ENCODE measurements around the gene ZNF672. TPM values are rescaled to one million over a fixed set of nuclear protein-coding genes. Genes with fewer than 3 reads are reported as not detected.

ZNF672 gene
- total and polyA plus RNA-seq, 2 of the 13 experiments (the other 11 are each of a cell fraction or from before 2014, with no cell fraction given) = 17.2 to 22.9 TPM

GRCh38 chr1:248843687-248844086 is 5.7 kb downstream of the ZNF672 start:
- Histone ChIP-seq H3K4me2 (ENCODE audit: low read depth, low read length) (no peak overlapping the region), H3K27ac (ENCODE audit: extremely low read length, insufficient read depth, low read length) (no peak overlapping the region), H3K27me3 (ENCODE audit: control insufficient read depth in 1 of 2, insufficient read depth in 2 of 2, low read length in 2 of 2) (no peaks in the 10 kb centered on the region), H3K9ac (ENCODE audit: insufficient read depth, low read depth, low read length) (no peak overlapping the region), H3K4me3 (replicated peaks in 1 of 3; ENCODE audit: insufficient read depth in 1 of 3, low read depth in 2 of 3, low read length in 3 of 3) (no peak overlapping the region), H2AFZ (ENCODE audit: low read length) (no peak overlapping the region), H4K20me1 (ENCODE audit: insufficient read depth, low read length) (0 out of 2 replicates have a peak, but pooled peaks cover 2% of the 10 kb centered on the region), H3K4me1 (ENCODE audit: insufficient read depth, low read length) (peaks cover 34% of the 10 kb centered on the region), H3K79me2 (ENCODE audit: insufficient read depth, low read length) (peaks cover 30% of the 10 kb centered on the region), H3K9me3 (ENCODE audit: low read length) (no peaks in the 10 kb centered on the region), H3K36me3 (replicated peaks in 1 of 2; ENCODE audit: control insufficient read depth in 1 of 2, insufficient read depth in 2 of 2, low read length in 2 of 2) (peaks cover 17 to 39% of the 10 kb centered on the region in 2 experiments)
- intact Hi-C loops (cut with micrococcal nuclease; ENCODE audit: unreplicated experiment) = no loop called here
- WGBS (ENCODE audit: low lambda C conversion rate) = 84% methylated on average over 3 of the region's 3 CpGs
- ATAC-seq = no peak
- POLR2A ChIA-PET = no interaction called here
- TF ChIP-seq HIC2 (CRISPR knock-in tag; IDR thresholded peaks at IDR 0.05; ENCODE audit: low read depth) (no peak), ZNF652 (CRISPR knock-in tag; IDR thresholded peaks at IDR 0.05; ENCODE audit: borderline replicate concordance, low read depth) (no peak), ZNF792 (CRISPR knock-in tag; IDR thresholded peaks at IDR 0.05) (no peak), EZH2 (conservative IDR thresholded peaks at IDR 0.05; ENCODE audit: low read depth, low read length) (no peak), IRF1 (CRISPR knock-in tag; IDR thresholded peaks at IDR 0.05; ENCODE audit: low read depth) (no peak), MYC (CRISPR knock-in tag; IDR thresholded peaks at IDR 0.05; ENCODE audit: borderline replicate concordance) (no peak), SNAPC2 (CRISPR knock-in tag; IDR thresholded peaks at IDR 0.05) (no peak), ZNF784 (CRISPR knock-in tag; IDR thresholded peaks at IDR 0.05; ENCODE audit: borderline replicate concordance) (no peak), KDM1A (CRISPR knock-in tag; IDR thresholded peaks at IDR 0.05) (no peak), ZNF737 (CRISPR knock-in tag; IDR thresholded peaks at IDR 0.05; ENCODE audit: borderline replicate concordance) (no peak), ZBTB46 (CRISPR knock-in tag; IDR thresholded peaks at IDR 0.05; ENCODE audit: borderline replicate concordance) (no peak), FOXA1 (IDR thresholded peaks at IDR 0.05) (no peak), FOXA1 (CRISPR knock-in tag; IDR thresholded peaks at IDR 0.05) (no peak), ZNF75D (CRISPR knock-in tag; IDR thresholded peaks at IDR 0.05; ENCODE audit: borderline replicate concordance) (no peak), CBX2 (IDR thresholded peaks at IDR 0.05; ENCODE audit: low read depth, low read length) (no peak), CBX2 (CRISPR knock-in tag; IDR thresholded peaks at IDR 0.05; ENCODE audit: low read depth) (no peak), TFAP4 (IDR thresholded peaks at IDR 0.05; ENCODE audit: borderline replicate concordance, low read depth) (no peak), GABPA (IDR thresholded peaks at IDR 0.05; ENCODE audit: low read depth, low read length) (no peak), GABPA (CRISPR knock-in tag; IDR thresholded peaks at IDR 0.05; ENCODE audit: low read depth) (no peak), RARG (CRISPR knock-in tag; IDR thresholded peaks at IDR 0.05; ENCODE audit: low read depth) (no peak)
- in situ Hi-C loops (cut with HindIII; ENCODE audit: extremely low pct_ligation_motif_present, low pct_unique_long_range_greater_than_20kb) = no loop called here
- no peak for DNase-seq (ENCODE audit: low spot score)
- CTCF ChIA-PET (ENCODE audit: low intra/inter-chr PET ratio, low total read pairs) = no interaction called here
- FAIRE-seq = no peak
- BruUV-seq (replicated peaks) = no TSS peak

All from HepG2 (cell line).